Aorta (tissue), 5 donors: Measurements from ENCODE around the gene CCDC33. TPM values are rescaled to one million over a fixed set of nuclear protein-coding genes. Genes with fewer than 3 reads are reported as not detected.
A peak's percentile ranks its signal among the peaks of the same experiment; 100 is the strongest.

Experiments
- ATAC-seq: fragments of 200-7000 bp; cut with Tn5 transposase; one replicate; pipeline ENCODE4 v1.9.1; 2022; ENCODE audit warnings: moderate library complexity; ENCODE audit not compliant: low FRiP score
- DNase-seq, 2 donors: peaks; one replicate each; pipeline ENCODE4 v3.0.0-alpha.2; 2020
- H3K27ac ChIP-seq, 2 donors: one replicate each; pipeline ENCODE4 v1.5.1; 2013; ENCODE audit warnings: low read length in 2 of 2, mild to moderate bottlenecking in 2 of 2, moderate library complexity in 2 of 2, control low read depth in 1 of 2, inconsistent platforms in 1 of 2, low read depth in 1 of 2
- H3K27me3 ChIP-seq, 2 donors: one replicate each; pipeline ENCODE4 v1.6.1; 2013; ENCODE audit warnings: control low read depth in 1 of 2, low read length in 1 of 2, mild to moderate bottlenecking in 1 of 2, moderate library complexity in 1 of 2; ENCODE audit not compliant: insufficient read depth in 2 of 2, control insufficient read depth in 1 of 2
- H3K36me3 ChIP-seq, 2 donors: one replicate each; pipeline ENCODE4 v1.6.1; 2013; ENCODE audit warnings: control low read depth in 1 of 2, low read length in 1 of 2, mild to moderate bottlenecking in 1 of 2; ENCODE audit not compliant: insufficient read depth in 2 of 2, control insufficient read depth in 1 of 2
- H3K4me1 ChIP-seq, 2 donors: one replicate each; pipeline ENCODE4 v1.6.1; 2013; ENCODE audit warnings: low read length in 2 of 2, control low read depth in 1 of 2, mild to moderate bottlenecking in 1 of 2, moderate library complexity in 1 of 2; ENCODE audit not compliant: insufficient read depth in 2 of 2, control insufficient read depth in 1 of 2
- H3K4me3 ChIP-seq, 2 donors: one replicate each; pipeline ENCODE4 v1.5.1; 2013; ENCODE audit warnings: low read length in 2 of 2, control low read depth in 1 of 2, mild to moderate bottlenecking in 1 of 2
- H3K9me3 ChIP-seq: one replicate; pipeline ENCODE4 v1.6.1; 2013; ENCODE audit warnings: mild to moderate bottlenecking, low read length; ENCODE audit not compliant: control insufficient read depth
- WGBS, 2 donors: extraction: QIAGEN DNeasy Blood & Tissue Kit; methylation state at CpG; one replicate each; pipeline ENCODE4 v1.1.7; 2013; 5-methylcytosine and 5-hydroxymethylcytosine counted together
- intact Hi-C, 2 donors: fragments of 100-400 bp; cut with DNase I; formaldehyde crosslinking; loops; one replicate each; pipeline versions ENCODE4 v1.14.2 to v1.15.0; 2022
- polyA plus RNA-seq, 2 donors: library from polyadenylated mRNA; stranded (reverse); fragments of 200-250 nt; gene quantifications; one replicate each; pipeline ENCODE4 v1.2.3, GENCODE V29; 2013
- total RNA-seq, 2 donors: library from RNA; stranded (reverse); fragmentation: NEBNext Ultra II Directional; extraction: Animal tissue kit (Norgen Biotek cat#: 25700); gene quantifications; one replicate each; pipeline ENCODE4 v1.2.1, GENCODE V29; 2021
- donor health status: healthy with polysubstance abuse.
- donor health status: Bipolar disorder and iron deficiency.
- donor health status: DM: no; HTN: no; CAD: no.
- donor health status: DM: no; HTN: no; CAD: no.
- donor health status: DM: yes; HTN: yes; CAD: no.

Gene CCDC33
- total and polyA plus RNA-seq, 4 donors, result not detected

GRCh38 chr15:74373731-74374647, 137.9 kb downstream of the CCDC33 start:
- peak; percentile 98 for ATAC-seq
- intact Hi-C loops, result loop anchor here (2.0 to 10.0 kb wide), 6 partner anchors 117 to 395 kb away; partner anchors contain the start of gene CLK3 (in 1 of the 2)
- Histone ChIP-seq H3K4me1 (no peaks in the 10 kb centered on the region), H3K27ac (no peak overlapping the region), H3K36me3 (no peaks in the 10 kb centered on the region), H3K4me3 (peak overlapping the region in 1 of 2 donors; percentile 29), H3K9me3 (no peaks in the 10 kb centered on the region), H3K27me3 (no peaks in the 10 kb centered on the region)
- peak; percentile 95 to 97 for DNase-seq
- 1% methylated on average over 54 to 62 of the region's 62 CpGs for WGBS, 2 donors

GRCh38 chr15:74374648-74375302, 138.6 kb downstream of the CCDC33 start:
- ATAC-seq (no peak), DNase-seq (no peak)
- 17 to 22% methylated on average over 11 of the region's 11 CpGs for WGBS, 2 donors
- H3K4me3 ChIP-seq, result no peak overlapping the region
- H3K27me3 ChIP-seq, result no peaks in the 10 kb centered on the region
- H3K4me1 ChIP-seq, result no peaks in the 10 kb centered on the region
- no peaks in the 10 kb centered on the region for H3K9me3 ChIP-seq
- intact Hi-C loops, result loop anchor here (5.0 to 10.0 kb wide), 4 partner anchors 118 to 390 kb away; partner anchors contain the start of gene CLK3 (in 1 of the 2)
- no peak overlapping the region for H3K27ac ChIP-seq
- H3K36me3 ChIP-seq, result no peaks in the 10 kb centered on the region

DNA sequence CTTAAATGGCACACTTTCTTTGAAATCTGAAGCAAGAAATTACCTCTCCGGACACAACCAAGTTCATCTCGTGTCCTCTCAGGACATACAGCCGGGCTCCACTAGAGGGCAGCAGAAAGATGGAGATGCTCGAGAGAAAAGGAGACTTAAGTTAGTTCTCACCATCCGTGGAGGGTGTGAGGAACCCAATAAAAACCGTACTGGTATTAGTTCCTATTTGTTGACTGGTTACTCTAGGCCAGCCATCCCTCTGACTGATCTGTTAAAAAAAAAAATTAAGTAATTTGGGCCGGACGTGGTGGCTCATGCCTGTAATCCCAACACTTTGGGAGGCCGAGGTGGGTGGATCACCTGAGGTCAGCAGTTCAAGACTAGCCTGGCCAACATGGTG, 139.2 kb downstream of the CCDC33 start:
- Histone ChIP-seq H3K4me3 (no peak overlapping the region), H3K9me3 (no peaks in the 10 kb centered on the region), H3K27me3 (no peaks in the 10 kb centered on the region), H3K27ac (no peak overlapping the region), H3K4me1 (no peaks in the 10 kb centered on the region), H3K36me3 (no peaks in the 10 kb centered on the region)
- DNase-seq (peak; percentile 88 to 93), ATAC-seq (peak; percentile 80)
- intact Hi-C loops, result loop anchor here in 1 of 2 donors (10.0 kb wide), 1 partner anchor 390 kb away; no protein-coding TSS in a partner anchor
- 14 to 17% methylated on average over 9 of the region's 9 CpGs for WGBS, 2 donors

DNA sequence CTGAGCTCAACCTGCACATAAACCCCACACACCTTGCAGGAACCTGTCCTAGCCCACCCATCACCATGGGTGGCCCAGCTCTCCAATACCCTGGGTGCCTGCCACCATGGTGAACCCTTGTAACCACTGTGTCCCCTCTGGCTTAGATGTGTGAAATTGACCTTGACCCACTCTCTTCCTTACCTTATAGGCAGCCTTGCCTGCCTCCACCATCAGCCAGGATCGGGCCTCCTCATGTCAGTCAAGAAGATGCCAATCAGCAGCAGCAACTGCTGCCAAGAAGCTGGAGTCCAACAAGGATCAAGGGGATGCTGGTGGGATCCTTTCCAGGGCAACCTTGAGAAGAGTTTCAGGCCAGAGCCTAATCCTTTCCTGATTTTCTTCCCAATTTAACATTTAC, 140.1 kb downstream of the CCDC33 start:
- H3K4me1 ChIP-seq, result no peaks in the 10 kb centered on the region
- no peaks in the 10 kb centered on the region for H3K9me3 ChIP-seq
- DNase-seq, result peak in 1 of 2 donors; percentile 34
- WGBS, 2 donors, result 89 to 91% methylated on average over 1 of the region's 1 CpG
- H3K27me3 ChIP-seq, result no peaks in the 10 kb centered on the region
- H3K27ac ChIP-seq, result no peak overlapping the region
- no peak overlapping the region for H3K4me3 ChIP-seq
- no peaks in the 10 kb centered on the region for H3K36me3 ChIP-seq
- intact Hi-C loops, result loop anchor here in 1 of 2 donors (10.0 kb wide), 1 partner anchor 389 kb away; no protein-coding TSS in a partner anchor
- no peak for ATAC-seq

- H3K27ac ChIP-seq, result no peak overlapping the region
- 91 to 96% methylated on average over 6 of the region's 6 CpGs for WGBS, 2 donors
- H3K4me1 ChIP-seq, result no peaks in the 10 kb centered on the region
- DNase-seq, result peak in 1 of 2 donors; percentile 71
- intact Hi-C loops, result loop anchor here in 1 of 2 donors (10.0 kb wide), 1 partner anchor 388 kb away; no protein-coding TSS in a partner anchor
- H3K4me3 ChIP-seq, result no peak overlapping the region
- ATAC-seq, result no peak
- H3K9me3 ChIP-seq, result no peaks in the 10 kb centered on the region
- H3K36me3 ChIP-seq, result no peaks in the 10 kb centered on the region
- no peaks in the 10 kb centered on the region for H3K27me3 ChIP-seq
These were observed 140.9 kb downstream of the CCDC33 start for GRCh38 chr15:74376825-74377581.

DNA sequence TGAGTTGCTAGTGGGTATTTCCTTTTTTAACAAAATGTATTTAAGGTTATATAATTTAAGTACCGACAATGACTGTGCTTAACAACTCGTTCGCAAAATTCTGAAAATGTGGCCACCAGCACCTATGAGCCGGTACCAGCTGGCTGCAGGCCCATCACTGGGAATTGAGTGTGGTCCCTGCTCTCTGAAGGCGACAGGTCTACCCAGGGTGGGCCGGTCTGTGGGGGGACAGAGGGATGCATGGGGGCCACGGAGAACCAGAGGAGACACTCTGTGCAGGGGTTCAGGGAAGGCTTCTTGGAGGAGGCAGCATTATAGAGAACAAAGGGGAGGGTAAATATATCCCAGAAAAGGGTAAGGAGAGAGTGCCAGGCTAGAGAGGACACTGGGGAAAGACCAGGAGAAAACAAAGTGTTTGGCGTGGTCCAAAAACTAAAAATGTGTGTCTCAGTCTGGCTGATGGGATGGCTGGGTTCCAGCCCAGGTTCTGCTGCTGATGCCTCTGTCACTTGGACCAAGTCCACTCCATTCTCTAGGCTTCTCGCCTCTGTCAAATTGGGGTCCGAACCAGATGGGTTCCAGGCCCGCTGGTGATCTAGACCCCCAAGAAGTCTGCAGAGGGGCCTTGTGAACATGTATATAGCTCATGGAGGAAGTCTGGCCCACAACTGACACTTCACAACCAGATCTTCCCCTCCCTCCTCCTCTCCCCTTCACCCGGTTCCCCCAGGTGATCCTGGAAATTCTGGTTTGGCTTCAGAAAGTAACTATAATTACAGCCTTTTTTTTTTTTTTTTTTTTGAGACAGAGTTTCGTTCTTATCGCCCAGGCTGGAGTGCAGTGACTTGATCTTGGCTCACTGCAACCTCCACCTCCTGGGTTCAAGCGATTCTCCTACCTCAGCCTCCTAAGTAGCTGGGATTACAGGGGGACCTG, 142.0 kb downstream of the CCDC33 start:
- intact Hi-C loops, result loop anchor here in 1 of 2 donors (10.0 kb wide), 1 partner anchor 387 kb away; no protein-coding TSS in a partner anchor
- Histone ChIP-seq H3K36me3 (no peaks in the 10 kb centered on the region), H3K4me1 (no peaks in the 10 kb centered on the region), H3K9me3 (no peaks in the 10 kb centered on the region), H3K27ac (no peak overlapping the region), H3K27me3 (no peaks in the 10 kb centered on the region), H3K4me3 (no peak overlapping the region)
- DNase-seq (peak in 1 of 2 donors; percentile 50), ATAC-seq (no peak)
- 84 to 88% methylated on average over 15 of the region's 15 CpGs for WGBS, 2 donors

- ATAC-seq, result no peak
- Histone ChIP-seq H3K4me3 (no peak overlapping the region), H3K36me3 (no peaks in the 10 kb centered on the region), H3K9me3 (no peaks in the 10 kb centered on the region), H3K27ac (no peak overlapping the region), H3K27me3 (no peaks in the 10 kb centered on the region), H3K4me1 (no peaks in the 10 kb centered on the region)
- 61 to 68% methylated on average over 9 of the region's 9 CpGs for WGBS, 2 donors
- DNase-seq, result peak in 1 of 2 donors; percentile 59
- intact Hi-C loops, result loop anchor here in 1 of 2 donors (10.0 kb wide), 1 partner anchor 386 kb away; no protein-coding TSS in a partner anchor
These were observed 142.7 kb downstream of the CCDC33 start for GRCh38 chr15:74378848-74379247.
